ENCODE measurements around the gene MYH14.

DNA sequence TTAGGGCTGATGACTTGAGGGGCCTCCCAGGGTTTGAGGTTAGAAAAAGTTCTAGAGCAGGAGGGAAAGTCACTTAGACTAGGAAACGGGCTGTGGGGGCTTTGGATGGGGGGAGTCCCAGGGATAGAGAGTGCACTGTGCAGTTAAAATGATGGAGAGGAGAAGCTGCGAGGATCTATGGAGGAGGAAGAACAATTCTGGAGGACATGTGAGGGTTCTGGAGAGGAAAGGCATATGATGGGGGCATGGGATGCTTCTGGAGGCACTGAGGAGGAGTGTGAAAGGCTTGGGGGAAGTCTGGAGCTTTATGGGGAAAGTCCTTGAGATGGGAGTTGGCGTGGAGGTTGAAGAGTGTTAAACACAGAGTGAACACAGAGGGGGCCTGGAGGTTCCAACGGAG, 123.6 kb downstream of the MYH14 start:
- TF ChIP-seq EZH2 (IDR thresholded peaks at IDR 0.05) (no peak), EZH2phosphoT487 (IDR thresholded peaks at IDR 0.05) (no peak)
- TF ChIP-seq, protein P1, sequence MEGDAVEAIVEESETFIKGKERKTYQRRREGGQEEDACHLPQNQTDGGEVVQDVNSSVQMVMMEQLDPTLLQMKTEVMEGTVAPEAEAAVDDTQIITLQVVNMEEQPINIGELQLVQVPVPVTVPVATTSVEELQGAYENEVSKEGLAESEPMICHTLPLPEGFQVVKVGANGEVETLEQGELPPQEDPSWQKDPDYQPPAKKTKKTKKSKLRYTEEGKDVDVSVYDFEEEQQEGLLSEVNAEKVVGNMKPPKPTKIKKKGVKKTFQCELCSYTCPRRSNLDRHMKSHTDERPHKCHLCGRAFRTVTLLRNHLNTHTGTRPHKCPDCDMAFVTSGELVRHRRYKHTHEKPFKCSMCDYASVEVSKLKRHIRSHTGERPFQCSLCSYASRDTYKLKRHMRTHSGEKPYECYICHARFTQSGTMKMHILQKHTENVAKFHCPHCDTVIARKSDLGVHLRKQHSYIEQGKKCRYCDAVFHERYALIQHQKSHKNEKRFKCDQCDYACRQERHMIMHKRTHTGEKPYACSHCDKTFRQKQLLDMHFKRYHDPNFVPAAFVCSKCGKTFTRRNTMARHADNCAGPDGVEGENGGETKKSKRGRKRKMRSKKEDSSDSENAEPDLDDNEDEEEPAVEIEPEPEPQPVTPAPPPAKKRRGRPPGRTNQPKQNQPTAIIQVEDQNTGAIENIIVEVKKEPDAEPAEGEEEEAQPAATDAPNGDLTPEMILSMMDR (IDR thresholded peaks at IDR 0.05), result no peak

All from neural progenitor cell (in vitro differentiated cells).